Upper lobe of right lung (tissue), 1 donor: ENCODE results near the gene SCN3A. TPM values are rescaled to one million over a fixed set of nuclear protein-coding genes. Genes with fewer than 3 reads are reported as not detected.

Source experiments
- ATAC-seq: fragments of 200-7000 bp; cut with Tn5 transposase; one replicate; pipeline ENCODE4 v1.9.1; 2020; ENCODE audit warnings: mild to moderate bottlenecking, moderate library complexity
- DNase-seq: peaks from one replicate; pipeline ENCODE4 v3.0.0-alpha.2; 2020
- H3K27ac ChIP-seq: fragments of 200-600 bp; one replicate; pipeline ENCODE4 v1.8.0; 2022
- H3K27me3 ChIP-seq: fragments of 200-600 bp; one replicate; pipeline ENCODE4 v1.8.0; 2022; ENCODE audit warnings: mild to moderate bottlenecking
- H3K36me3 ChIP-seq: fragments of 200-600 bp; one replicate; pipeline ENCODE4 v1.8.0; 2022
- H3K4me1 ChIP-seq: fragments of 200-600 bp; one replicate; pipeline ENCODE4 v1.8.0; 2022
- H3K4me3 ChIP-seq: fragments of 200-600 bp; one replicate; pipeline ENCODE4 v1.8.0; 2022; ENCODE audit warnings: mild to moderate bottlenecking
- H3K9me3 ChIP-seq: fragments of 200-600 bp; one replicate; pipeline ENCODE4 v1.8.0; 2022
- intact Hi-C: fragments of 100-400 bp; cut with DNase I; formaldehyde crosslinking; loops from one replicate; pipeline ENCODE4 v1.11.0; 2022
- total RNA-seq: library from RNA; stranded (reverse); fragmentation: NEBNext Ultra II Directional; extraction: Animal tissue kit (Norgen Biotek cat#: 25700); gene quantifications from one replicate; pipeline ENCODE4 v1.2.1, GENCODE V29; 2021
- TF ChIP-seq, protein P1 (sequence below): fragments of 200-600 bp; IDR thresholded peaks from one replicate; pipeline ENCODE4 v1.8.0; 2022; ENCODE audit warnings: antibody characterized with exemption
- donor health status: DM: no; HTN: yes; CAD: no; lungs with severe emphysema.

SCN3A gene
- total RNA-seq, 1 donor from 2014 or later: 2.1 TPM

DNA sequence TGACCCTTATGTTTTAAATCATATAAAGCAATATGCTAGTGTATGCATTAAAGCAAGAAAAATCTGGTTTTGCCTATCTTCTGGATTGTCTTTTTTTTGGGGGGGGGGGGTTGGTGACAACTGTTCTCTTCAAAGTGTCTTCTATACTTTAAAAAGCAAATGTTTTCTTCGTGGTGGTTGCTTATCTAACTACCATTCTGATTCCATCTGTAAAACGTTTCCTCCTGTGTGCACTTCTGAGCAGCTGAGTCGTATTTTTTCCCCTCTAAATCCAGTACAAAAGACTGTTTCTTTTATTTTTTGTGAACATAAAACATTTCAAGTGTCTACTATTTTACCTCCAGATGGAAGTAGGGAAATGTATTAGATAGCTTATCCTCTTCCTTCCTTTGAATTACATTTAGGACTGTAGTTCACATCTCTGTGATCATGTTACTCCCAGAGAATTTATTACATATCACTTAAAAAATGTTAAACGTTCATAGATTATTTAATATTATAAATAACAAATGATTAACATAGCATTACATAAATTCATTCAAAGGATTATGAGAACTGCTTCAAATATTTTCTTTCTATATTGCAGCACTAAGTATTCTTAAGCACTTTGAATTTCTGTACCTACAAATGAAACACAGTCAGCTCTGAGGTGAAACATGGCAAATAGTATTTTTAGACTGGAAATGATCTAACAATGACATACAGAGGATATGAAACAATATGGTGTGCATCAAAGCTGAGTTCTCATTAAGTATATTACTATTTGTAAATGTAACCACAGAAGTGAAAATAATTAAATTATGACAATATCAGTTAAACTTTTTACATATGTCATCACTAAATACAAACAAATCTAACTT lies 56.4 kb downstream of the SCN3A start:
- TF ChIP-seq, protein P1, sequence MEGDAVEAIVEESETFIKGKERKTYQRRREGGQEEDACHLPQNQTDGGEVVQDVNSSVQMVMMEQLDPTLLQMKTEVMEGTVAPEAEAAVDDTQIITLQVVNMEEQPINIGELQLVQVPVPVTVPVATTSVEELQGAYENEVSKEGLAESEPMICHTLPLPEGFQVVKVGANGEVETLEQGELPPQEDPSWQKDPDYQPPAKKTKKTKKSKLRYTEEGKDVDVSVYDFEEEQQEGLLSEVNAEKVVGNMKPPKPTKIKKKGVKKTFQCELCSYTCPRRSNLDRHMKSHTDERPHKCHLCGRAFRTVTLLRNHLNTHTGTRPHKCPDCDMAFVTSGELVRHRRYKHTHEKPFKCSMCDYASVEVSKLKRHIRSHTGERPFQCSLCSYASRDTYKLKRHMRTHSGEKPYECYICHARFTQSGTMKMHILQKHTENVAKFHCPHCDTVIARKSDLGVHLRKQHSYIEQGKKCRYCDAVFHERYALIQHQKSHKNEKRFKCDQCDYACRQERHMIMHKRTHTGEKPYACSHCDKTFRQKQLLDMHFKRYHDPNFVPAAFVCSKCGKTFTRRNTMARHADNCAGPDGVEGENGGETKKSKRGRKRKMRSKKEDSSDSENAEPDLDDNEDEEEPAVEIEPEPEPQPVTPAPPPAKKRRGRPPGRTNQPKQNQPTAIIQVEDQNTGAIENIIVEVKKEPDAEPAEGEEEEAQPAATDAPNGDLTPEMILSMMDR: no peak
- H3K4me1 ChIP-seq: no peaks in the 10 kb centered on the region
- intact Hi-C loops: no loop called here
- no peaks in the 10 kb centered on the region for H3K36me3 ChIP-seq
- H3K9me3 ChIP-seq: no peaks in the 10 kb centered on the region
- no peak overlapping the region for H3K4me3 ChIP-seq
- ATAC-seq (no peak), DNase-seq (no peak)
- H3K27me3 ChIP-seq: no peaks in the 10 kb centered on the region
- no peak overlapping the region for H3K27ac ChIP-seq

DNA sequence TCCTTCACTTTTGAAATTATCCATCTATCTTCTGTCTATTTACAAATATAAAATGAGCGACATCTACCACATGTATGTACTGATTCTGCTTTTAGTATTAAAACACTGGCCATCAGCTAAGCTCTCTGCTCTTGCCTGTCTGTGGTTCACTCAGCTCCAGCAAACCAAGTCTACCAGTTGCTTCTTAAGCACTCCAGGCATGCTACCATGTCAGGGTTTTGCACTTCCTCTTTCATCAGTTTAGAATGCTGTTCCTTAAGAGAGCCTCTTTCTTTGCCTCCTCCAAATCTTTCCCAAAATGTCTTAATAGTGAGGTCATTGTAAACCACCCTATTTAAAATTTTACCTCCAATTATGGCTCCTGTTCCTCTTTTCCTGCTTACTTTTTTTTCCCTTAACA lies 59.5 kb downstream of the SCN3A start:
- intact Hi-C loops: no loop called here
- H3K4me1 ChIP-seq: no peaks in the 10 kb centered on the region
- TF ChIP-seq, protein P1: no peak
- H3K27ac ChIP-seq: no peak overlapping the region
- H3K36me3 ChIP-seq: no peaks in the 10 kb centered on the region
- H3K4me3 ChIP-seq: no peak overlapping the region
- DNase-seq (no peak), ATAC-seq (no peak)
- H3K27me3 ChIP-seq: no peaks in the 10 kb centered on the region
- H3K9me3 ChIP-seq: no peaks in the 10 kb centered on the region

DNA sequence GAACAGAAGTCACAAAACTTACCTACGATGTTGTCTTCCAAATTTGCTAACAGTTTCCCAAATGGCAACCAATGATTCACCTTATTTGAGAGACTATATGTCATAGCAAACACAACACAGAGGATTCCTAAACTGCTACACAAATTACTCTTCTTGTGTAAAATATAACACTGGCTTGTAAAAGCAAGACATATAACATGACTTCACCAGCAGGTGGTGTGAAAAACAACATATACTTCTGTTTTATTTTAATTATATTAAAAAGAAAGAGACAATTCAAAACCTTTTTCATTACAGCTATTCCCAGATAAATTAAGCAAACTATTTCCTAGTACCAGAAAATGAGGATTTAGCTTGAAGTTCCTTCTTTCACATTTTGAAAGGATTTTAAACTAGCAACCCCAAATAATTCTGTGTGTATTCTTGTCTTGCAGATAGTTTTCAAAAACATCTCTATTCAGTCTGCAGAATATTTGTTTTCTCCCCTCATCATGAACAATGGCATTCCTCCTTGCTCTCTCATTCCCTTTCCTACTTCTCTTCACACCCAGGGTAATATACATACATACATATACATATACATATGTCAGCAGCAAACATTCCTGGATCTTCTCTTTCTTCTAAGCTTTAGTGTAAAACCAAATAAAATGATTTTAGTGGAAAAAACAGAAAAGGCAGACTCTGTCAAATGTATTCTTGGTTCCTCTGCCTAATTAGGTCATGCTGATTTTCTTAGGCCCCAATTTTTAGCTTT lies 62.1 kb downstream of the SCN3A start:
- ATAC-seq (no peak), DNase-seq (no peak)
- no peaks in the 10 kb centered on the region for H3K9me3 ChIP-seq
- no peaks in the 10 kb centered on the region for H3K36me3 ChIP-seq
- H3K27me3 ChIP-seq: no peaks in the 10 kb centered on the region
- intact Hi-C loops: no loop called here
- H3K4me3 ChIP-seq: no peak overlapping the region
- no peak overlapping the region for H3K27ac ChIP-seq
- H3K4me1 ChIP-seq: no peaks in the 10 kb centered on the region
- TF ChIP-seq, protein P1: peak; percentile 8

DNA sequence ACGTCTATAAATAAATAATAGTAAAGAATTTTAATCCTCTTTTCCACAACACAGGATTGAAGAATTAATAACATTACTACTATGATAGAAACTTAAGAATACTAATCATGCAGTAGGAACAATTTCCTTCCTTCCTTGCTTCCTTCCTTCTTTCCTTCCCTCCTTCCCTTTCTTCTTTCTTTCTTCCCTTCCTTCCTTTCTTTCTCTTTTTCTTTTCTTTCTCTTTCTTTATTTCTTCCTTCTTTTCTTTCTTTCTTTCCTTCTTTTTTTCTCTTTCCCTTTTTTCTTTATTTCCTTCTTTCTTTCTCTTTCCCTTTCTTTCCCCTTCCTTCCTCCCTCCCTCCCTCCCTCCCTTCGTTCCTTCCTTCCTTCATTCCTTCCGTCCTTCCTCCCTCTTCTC lies 77.6 kb downstream of the SCN3A start:
- intact Hi-C loops: no loop called here

DNA sequence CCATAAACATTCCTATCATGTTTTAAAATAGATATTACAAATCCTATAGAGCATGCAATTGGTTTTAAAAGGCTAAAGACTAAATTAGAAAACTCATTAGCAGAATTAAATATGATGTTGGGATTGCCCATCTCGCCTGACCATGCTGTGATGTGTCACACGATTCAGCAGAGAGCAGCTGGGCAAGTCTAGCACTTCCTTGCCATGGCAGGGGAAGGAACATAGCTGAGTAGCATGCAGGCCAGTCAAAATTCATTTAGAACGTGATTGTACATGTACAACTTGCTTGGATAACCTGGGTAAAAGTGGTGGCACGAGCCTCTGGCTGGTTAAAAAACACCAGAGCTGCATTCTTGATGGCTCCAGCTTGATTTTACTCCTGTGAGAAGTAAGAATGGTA lies 81.3 kb downstream of the SCN3A start:
- H3K4me1 ChIP-seq: no peaks in the 10 kb centered on the region
- H3K36me3 ChIP-seq: no peaks in the 10 kb centered on the region
- no peaks in the 10 kb centered on the region for H3K9me3 ChIP-seq
- DNase-seq: no peak
- no peak for ATAC-seq
- no peak overlapping the region for H3K4me3 ChIP-seq
- H3K27me3 ChIP-seq: no peaks in the 10 kb centered on the region
- intact Hi-C loops: no loop called here
- H3K27ac ChIP-seq: no peak overlapping the region
- TF ChIP-seq, protein P1: no peak

More for the DNA sequence above, 77.6 kb downstream of the SCN3A start:
- no peaks in the 10 kb centered on the region for H3K27me3 ChIP-seq
- H3K36me3 ChIP-seq: no peaks in the 10 kb centered on the region
- H3K9me3 ChIP-seq: no peaks in the 10 kb centered on the region
- no peaks in the 10 kb centered on the region for H3K4me1 ChIP-seq
- no peak for DNase-seq
- H3K27ac ChIP-seq: no peak overlapping the region
- no peak overlapping the region for H3K4me3 ChIP-seq
- TF ChIP-seq, protein P1: no peak
- no peak for ATAC-seq
